GM18520 (cell line): Measurements from ENCODE around the gene MFSD2A.
A peak's percentile ranks its signal among the peaks of the same experiment; 100 is the strongest.
"Not testable (repeated sequence)": the region's sequence is repeated elsewhere in the genome, so short reads cannot be mapped to it uniquely, and the experiment has no call there.

Source experiments
- ATAC-seq: cut with Tn5 transposase; IDR thresholded peaks from one replicate; pipeline ENCODE4 v1.9.1; 2021; ENCODE audit not compliant: unreplicated experiment

The MFSD2A gene

GRCh38 chr1:40001456-40001855 lies 46.5 kb downstream of the MFSD2A start:
- no peak for ATAC-seq

GRCh38 chr1:40003156-40004093 lies 48.5 kb downstream of the MFSD2A start:
- peak; percentile 64 for ATAC-seq

GRCh38 chr1:40004857-40005256 lies 49.9 kb downstream of the MFSD2A start:
- ATAC-seq = no peak

- not testable (repeated sequence) for ATAC-seq
These were observed 52.6 kb downstream of the MFSD2A start for GRCh38 chr1:40007481-40008034.

GRCh38 chr1:40011198-40011597 lies 56.3 kb downstream of the MFSD2A start:
- no peak for ATAC-seq

GRCh38 chr1:40014253-40014706 lies 59.3 kb downstream of the MFSD2A start:
- no peak for ATAC-seq

- no peak for ATAC-seq
These were observed 60.1 kb downstream of the MFSD2A start for GRCh38 chr1:40014812-40015594.

- no peak for ATAC-seq
These were observed 63.1 kb downstream of the MFSD2A start for GRCh38 chr1:40017951-40018575.
